OCI-LY7 (cell line): ENCODE measurements around the gene CDK5.

Source experiments
- CTCF ChIP-seq: fragments of 200-600 bp; sonication (generic); conservative IDR thresholded peaks from 2 replicates; pipeline ENCODE4 v1.5.1; 2014; ENCODE audit warnings: mild to moderate bottlenecking, antibody characterized with exemption, low read length, moderate library complexity, mixed read lengths
- EZH2phosphoT487 ChIP-seq: fragments of 200-600 bp; sonication (generic); IDR thresholded peaks from 2 replicates; pipeline ENCODE4 v1.6.1; 2018; ENCODE audit warnings: low read depth, borderline replicate concordance, mild to moderate bottlenecking, mixed run types, antibody characterized with exemption, low read length, moderate library complexity, mixed read lengths

GRCh38 chr7:151046603-151047573 is 10.8 kb downstream of the CDK5 start:
- TF ChIP-seq CTCF = no peak
- TF ChIP-seq EZH2phosphoT487 = no peak
